HG02885 (cell line): ENCODE results near the gene BHLHE23.

Experiments used
- ATAC-seq: cut with Tn5 transposase; IDR thresholded peaks from one replicate; pipeline ENCODE4 v1.9.1; 2021; ENCODE audit warnings: mild to moderate bottlenecking; ENCODE audit not compliant: unreplicated experiment, poor library complexity

The BHLHE23 gene

DNA sequence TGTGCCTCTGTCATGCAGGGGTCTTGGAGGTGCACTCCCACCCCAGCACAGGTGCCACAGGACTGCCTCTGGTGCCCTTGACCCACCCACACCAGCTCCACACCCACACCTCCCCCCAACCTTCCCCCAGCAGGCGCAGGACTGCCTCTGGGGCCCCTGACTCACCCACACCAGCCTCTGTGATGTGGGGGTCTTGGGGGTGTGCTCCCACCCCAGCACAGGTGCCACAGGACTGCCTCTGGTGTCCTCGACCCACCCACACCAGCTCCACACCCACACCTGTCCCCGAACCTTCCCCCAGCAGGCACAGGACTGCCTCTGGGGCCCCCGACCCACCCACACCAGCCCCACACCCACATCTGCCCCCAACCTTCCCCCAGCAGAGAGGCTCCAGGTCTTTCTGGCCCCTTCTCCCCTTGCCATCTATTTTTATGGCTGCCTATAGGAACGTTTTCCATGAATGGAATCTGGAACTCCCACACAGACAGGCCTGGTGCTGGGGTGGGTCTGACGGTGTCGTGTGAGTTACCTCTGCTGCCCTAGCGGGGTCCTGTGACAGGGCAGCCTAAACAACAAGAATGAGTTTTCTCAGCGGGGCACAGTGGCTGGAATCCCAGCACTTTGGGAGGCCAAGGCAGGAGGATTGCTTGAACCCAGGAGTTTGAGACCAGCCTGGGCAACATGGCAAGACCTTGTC is 30.8 kb downstream of the BHLHE23 start:
- ATAC-seq, result no peak

DNA sequence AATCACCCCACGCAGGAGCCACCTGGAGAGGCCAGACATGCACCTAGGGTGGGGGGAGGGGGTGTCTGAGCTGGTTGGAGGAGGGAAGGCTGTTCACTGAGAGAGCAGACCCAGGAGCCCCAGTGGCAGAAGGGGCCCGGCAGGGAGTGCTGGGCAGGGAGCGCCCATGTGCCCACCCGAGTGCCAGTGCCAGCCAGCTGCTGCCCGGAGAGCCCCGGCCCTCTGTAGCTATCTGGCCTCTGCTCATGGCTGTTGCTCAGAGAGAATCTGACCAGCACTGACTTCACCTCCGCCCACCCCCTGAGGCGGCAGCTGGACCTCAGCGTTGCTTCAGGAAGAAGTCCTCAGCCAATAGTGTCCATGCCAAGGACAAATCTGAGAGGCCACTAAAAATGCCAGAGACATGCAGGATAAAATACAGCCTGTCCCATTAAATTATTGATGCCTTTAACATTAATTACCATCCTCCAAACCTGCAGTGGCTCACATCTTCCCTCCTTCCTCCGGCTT is 31.5 kb downstream of the BHLHE23 start:
- ATAC-seq, result no peak

DNA sequence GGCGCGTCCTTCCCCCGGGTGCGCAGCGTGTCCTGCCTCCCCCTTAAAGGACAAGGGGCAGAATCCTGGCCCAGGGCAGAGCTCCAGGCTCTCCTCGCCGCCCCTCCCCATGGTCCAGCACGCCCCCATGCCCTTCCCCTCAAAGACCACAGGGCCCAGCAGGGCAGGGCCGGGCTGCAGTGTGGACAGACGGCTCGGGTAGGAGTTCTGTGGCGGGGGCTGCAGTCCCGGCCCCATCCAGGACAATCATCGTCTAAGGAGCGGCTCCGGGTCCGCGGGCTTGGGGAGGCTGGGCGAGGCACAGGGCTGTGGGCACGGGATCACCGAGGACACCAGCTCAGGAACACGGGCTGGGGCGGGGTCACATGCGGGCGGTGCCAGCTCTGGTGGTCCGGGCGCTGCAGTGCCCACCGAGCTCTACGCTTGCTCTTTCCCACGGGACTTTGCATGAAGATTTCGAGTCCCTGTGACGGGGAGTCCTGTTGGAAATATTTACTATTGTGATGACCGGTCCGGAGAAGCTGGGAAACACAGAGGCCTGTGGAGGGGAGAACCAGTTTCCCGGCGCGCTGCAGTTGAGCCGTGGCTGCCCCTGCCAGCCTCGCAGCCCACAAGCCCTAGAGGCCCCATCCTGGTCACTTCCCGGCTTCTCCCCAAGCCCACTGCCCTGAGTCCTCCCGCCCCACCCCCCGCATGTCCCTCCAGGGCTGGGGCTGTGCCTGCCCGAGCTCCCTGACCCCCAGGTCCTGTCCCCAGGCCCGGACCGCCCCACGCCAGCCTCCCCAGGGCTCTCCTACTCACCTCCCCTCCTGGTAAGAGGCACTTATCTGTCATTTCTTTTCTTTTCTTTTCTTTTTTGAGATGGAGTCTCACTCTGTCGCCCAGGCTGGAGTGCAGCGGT is 33.7 kb downstream of the BHLHE23 start:
- ATAC-seq, result no peak

DNA sequence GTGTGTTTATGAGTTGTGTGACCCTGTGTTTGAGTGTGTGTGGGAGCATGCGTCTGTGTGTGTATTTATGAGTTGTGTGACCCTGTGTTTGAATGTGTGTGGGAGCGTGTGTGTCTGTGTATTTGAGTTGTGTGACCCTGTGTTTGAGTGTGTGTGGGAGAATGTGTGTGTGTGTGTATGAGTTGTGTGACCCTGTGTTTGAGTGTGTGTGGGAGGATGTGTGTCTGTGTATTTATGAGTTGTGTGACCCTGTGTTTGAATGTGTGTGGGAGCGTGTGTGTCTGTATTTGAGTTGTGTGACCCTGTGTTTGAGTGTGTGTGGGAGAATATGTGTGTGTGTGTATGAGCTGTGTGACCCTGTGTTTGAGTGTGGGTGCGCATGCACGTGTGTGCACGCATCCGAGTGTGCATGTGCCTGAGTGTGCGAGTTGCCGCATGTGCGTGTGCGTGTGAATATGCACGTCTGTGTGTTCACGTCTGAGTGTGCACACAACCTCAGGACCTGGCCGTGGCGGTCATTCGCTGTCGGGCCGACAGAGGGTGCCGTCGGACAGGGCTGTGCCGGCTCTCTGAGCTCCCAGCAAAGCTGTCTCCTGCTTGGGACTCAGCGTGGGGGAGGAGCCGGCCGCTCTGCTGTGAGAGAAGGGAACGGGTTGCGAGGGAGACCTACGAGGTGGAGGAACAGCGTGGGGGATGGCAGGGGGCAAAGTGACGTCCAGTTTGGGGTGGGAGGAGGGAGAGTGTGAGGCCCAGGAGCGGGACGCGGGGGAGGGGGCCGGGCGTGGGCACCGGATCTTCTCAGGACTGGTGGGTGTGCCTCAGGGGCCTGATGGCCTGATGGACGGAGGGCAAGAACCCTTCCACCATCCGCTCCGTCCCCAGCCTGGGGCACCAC is 34.6 kb downstream of the BHLHE23 start:
- ATAC-seq, result peak; percentile 71

DNA sequence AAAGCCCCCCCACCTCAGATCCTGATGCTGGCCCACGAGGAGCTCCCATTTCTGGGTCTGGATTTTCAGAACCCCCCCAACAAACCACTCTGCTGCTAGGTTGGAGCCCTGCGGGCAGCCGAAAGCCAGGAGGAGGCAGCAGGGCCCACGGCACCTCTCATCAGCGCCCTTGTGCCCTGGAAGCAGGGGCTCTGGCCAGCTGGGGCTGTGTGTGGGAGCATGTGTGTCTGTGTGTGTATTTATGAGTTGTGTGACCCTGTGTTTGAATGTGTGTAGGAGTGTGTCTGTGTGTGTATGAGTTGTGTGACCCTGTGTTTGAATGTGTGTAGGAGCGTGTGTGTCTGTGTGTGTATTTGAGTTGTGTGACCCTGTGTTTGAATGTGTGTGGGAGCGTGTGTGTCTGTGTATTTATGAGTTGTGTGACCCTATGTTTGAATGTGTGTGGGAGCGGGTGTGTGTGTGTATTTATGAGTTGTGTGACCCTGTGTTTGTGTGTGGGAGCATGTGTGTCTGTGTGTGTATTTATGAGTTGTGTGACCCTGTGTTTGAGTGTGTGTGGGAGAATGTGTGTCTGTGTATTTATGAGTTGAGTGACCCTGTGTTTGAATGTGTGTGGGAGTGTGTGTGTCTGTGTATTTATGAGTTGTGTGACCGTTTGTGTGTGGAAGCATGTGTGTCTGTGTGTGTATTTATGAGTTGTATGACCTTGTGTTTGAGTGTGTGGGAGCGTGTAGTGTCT is 35.4 kb downstream of the BHLHE23 start:
- ATAC-seq, result no peak

DNA sequence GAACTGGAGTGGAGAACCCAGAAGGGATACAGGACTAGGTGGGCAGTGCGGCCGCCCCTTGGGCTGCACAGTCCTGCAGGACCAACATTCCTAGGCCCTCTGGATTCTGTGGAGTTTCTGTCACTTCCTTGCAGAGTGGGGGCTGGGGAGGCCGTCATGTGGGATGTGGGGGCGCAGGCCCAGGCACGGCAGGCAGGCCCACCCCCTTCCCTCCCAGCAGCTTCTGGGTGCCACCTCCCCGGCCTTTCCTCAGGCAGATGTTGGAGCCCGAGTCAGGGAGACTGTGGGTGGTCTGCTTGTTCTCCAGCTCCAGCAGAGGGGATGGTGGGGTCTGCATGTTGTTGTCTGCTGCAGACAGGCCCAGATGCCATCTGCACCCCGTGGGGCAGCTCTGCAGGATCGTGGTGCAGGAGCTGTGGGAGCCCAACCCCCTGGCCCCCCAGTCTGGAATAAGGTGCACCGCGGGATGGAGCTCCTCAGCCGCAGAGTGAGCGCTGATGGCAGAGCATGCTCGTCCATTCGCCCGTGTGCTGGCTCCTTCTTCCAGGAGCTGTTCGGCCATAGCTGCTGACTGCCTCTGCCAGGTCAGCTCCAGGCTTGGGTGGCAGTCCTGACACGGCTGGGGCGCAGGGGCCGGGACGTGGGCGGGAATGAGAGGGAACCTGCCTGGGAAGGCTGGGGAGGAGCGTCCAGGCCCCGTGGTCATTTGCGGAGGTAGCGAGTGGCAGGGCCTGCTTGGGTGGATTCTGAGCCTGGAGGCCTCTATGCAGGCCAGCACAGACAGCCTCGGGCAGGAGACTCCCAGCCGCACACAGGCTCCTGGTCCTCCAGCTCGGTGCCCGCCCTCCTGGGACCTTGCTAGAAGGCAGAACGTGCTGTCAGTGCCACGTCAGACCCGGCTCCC is 36.2 kb downstream of the BHLHE23 start:
- no peak for ATAC-seq

DNA sequence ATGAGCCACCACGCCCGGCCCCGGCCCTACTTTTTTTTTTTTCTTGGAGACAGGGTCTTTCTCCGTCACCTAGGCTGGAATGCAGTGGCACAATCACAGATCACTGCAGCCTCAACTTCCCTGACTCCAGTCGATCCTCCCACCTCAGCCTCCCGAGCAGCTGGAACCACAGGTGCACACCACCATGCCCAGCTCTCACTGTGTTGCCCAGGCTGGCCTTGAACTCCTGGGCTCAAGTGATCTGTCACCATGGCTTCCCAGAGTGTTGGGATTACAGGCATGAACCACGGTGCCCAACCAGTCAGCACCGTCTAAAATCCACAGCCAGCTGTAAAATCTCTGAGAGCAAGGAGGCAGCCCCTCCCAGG is 36.8 kb downstream of the BHLHE23 start:
- ATAC-seq, result no peak

DNA sequence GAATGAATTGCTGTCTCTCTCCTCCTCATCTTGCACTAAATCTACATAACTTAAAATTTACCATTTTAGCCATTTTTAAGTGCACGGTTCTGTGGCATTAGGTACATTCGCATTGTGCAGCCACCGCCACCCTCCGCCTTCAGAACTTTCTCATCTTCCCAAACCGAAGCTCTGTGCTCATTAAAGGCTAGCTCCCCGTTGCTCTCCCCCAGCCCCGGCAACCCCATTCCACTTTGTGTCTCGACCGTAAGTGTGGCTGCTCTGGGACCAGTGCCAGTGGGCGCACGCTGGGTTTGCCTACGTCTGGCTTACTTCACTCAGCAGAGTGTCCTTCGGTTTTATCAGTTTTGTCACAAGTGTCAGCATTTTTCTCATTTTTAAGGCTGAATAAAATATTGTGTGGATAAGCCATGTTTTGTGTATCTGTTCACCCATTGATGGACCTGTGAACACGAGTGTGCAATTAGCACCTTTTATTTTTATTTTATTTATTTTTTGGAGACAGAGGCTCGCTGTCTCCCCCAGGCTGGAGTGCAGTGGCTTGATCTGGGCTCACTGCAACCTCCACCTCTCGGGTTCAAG is 37.5 kb downstream of the BHLHE23 start:
- no peak for ATAC-seq

DNA sequence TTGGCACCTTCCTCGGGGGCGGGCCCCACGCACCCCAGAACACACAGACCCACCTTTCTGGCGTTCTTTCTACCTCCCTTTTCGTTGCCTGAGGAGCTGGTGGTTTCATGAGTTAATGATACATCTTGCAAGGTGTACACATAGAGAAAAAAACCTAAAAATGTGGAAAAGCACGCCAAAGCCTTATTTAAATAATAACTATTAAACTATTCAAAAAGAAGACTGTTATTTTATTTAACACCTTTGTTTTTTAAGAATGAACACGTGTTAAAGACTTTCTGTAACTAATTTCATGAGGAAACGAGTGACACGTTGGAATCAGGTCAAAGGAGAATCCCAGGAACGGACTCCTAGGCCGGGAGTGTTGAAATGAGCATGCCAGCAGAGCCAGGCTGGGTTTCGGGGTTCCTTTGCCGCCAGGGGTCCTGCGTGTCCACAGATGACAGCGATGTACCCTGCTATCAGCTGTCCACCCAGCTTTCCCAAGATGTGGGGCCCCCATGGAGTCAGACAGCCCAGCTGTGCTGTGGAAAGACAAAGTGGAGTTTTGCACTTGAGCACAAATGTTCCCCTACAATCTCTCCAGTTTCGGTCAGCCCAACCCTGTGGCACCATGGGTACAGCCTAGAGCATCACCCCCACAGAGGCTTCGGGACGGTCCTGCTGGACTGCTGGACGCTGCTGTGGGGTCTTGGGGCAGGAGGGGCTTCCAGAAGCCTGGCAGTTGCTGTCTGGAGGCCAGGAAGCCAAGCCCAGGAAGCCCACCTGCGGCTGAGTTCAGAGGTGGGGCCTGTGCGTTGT is 38.2 kb downstream of the BHLHE23 start:
- ATAC-seq, result no peak

DNA sequence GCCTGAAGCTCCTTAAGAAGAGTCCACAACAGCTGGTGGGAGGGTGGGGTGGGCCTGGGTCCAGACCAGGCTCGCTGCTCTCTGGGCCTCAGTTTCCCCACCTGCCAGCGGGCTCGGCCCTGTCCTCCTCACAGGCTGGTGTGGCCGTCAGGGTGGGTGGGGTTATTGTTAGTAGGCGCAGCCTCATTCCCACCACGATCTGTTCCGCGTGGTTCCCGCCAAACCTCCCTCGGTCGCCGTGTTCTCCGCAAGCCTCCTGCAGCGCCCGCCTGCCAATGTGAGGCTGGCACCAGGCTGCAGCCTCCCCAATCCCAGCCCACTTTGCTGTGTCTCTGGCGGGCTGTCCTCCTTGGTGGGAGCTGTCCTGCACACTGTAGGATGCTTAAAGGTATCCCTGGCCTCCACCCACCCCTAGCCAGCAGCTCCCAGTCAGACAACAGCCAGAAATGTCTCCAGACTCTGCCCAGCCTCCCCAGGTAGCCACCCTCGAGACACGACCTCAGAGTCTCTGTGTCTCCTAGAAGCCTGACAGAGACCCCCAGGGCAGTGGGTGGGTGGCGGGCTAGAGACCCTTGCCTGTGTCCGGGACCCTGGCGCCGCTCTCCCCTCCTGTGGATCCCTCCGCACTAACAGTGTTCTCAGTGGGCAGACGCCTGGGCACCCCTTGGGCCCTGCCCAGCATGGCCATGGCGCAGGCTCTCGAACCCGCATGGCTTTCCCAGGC is 39.0 kb downstream of the BHLHE23 start:
- no peak for ATAC-seq

DNA sequence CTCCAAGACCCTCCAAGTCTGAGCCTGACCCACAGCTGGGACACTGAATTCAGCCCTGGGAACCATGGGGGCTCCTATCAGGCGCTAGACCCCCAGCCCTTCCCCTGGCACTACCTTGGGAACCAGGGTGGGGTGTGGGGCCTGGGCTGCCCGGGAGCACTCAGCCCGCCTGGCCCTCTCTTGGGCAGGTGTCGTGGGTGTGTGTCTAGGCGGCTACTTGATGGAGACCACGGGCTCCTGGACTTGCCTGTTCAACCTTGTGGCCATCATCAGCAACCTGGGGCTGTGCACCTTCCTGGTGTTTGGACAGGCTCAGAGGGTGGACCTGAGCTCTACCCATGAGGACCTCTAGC is 39.6 kb downstream of the BHLHE23 start:
- no peak for ATAC-seq

DNA sequence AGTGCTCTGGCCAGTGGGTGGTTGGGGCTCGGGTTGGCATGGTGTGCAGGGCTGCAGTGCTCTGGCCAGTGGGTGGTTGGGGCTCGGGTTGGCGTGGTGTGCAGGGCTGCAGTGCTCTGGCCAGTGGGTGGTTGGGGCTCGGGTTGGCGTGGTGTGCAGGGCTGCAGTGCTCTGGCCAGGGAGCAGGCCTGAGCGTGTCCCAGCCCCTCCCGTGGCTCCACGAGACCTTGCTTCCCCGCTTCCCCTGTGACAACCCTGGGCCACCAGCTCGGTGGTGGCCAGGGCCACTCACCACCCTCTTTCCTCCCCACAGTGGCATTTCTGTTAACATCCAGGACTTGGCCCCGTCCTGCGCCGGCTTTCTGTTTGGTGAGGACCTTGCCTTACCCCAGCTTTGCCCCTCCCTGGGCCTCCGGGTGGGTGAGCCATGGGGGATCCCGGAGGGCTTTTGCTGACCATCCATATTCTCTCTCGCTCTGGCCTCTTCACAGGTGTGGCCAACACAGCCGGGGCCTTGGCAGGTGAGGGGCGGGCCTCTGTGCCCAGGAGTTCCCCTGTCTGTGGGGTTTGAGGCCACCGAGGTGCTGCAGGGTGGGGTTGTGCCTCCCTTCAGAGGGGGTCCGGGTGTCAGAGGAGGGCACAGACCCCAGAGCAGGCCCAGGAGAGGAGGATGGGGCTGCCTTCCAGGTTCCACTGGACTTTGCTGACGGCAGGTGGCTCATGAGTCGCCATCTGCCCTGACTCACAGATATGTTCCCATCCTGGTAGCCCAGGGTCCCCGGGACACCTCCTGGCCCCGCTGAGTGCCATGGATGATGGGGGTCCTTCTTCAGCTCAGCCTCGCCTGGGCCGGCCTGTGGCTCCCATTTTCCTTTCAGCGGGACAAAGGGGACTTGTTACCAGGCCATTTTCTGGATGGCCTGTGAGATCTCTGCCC is 40.3 kb downstream of the BHLHE23 start:
- no peak for ATAC-seq

DNA sequence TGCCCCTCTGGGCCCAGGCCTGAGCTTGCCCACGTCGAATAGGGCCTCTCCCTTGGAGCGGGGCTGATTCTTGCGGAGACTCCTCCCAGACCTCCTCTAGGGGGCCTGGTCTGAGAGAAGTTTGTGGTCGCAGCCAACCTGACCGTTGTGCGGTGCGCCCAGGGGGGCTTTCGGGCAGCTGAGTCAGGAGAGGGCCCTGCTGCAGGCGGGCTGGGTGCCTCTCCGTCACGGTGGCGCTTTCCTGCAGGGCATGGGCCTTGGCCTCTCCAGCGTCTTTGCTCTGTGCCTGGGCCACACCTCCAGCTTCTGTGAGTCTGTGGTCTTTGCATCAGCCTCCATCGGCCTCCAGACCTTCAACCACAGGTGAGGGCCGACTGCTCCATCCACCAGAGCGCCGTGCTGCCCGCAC is 41.4 kb downstream of the BHLHE23 start:
- no peak for ATAC-seq

DNA sequence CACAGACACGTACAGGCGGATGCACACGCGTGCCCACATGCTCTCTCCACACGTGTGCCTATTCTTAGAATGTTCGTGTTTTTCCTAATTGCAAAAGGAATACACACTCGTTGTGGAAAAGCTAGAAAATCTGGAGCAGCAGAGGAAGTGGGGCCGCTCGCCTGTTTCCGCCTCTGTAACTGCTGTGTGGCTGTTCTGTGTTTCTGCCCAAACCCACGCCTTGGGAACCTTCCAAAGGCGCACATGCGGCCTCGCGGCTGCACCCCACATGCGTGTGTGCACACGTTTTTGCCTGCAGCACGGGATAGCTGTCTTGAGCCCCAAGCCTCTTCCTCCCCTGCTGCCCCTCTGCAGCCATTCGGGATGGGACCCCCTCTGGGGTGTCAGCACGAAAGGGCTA is 42.1 kb downstream of the BHLHE23 start:
- no peak for ATAC-seq

DNA sequence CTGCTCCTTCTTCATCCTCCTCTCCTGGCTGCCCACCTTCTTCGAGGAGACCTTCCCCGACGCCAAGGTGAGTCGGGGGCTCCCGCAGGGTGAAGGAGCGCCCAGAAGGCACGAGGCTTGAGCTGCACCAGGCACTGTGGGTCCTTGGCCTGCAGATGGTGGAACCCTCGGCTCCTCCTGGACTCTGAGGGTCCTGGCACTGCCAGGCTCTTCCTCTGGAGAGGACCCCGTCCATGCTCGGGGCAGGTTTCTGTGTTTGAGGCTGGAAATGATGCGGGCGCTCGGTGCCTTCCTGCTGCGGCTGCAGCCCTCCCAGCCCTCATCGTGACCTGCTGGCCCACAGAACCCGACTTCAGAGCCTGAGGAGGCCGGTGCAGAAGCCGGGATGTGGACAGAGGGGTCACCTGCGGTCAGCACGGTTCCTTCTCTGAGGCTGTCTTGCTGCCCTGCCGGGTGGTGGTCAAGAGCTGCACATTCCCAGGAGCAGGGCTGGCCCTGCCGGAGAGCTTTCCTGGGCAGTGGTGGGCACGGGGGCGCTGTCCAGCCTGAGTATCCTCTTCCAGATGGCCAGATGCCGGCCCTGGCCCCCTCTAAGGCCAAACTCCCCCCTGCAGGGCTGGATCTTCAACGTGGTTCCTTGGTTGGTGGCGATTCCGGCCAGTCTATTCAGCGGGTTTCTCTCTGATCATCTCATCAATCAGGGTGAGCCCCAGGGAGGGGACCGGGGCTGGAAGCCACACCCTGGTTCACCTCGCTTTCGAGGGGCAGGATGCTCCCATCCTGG is 43.0 kb downstream of the BHLHE23 start:
- ATAC-seq, result no peak
